Measurements from ENCODE around the gene NCS1.

Gene NCS1

DNA sequence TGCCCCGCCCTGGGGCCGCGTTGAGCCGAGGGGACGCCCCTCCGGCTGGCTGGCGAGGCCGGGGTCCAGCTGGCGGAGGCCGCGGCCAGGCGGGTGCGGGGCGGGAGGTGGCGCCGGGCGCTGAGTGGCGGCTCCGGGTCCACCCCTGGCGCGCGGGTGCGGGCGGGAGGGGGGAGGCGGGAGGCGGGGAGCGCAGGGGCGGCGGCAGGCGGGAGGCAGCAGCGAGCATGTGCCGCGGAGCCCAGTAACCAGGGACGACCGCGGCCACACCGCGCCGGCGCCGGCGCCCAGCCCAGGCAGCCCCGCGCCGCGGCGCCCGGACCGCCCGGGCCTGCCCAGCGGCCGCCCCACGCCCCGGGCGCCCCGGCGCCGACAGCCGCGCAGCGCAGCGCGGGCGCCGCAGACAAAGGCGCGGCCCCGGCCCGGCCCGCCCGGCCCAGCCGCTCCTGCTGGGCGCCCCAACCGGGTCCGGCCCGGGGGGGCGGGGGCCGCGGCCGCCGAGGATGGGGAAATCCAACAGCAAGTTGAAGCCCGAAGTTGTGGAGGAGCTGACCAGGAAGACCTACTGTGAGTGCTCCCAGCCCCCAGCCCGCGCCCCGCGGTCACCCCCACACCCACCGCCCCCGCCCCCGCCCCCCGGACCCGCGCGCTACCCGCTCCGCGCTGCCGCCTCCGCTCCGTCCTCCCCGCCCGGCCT, at the start of gene NCS1:
TSS of gene NCS1 (plus strand) at position 244 of the 697 bp plus-strand sequence. CDS start at position 504, 260 bp downstream.
- peak; percentile 13 for DNase-seq

DNA sequence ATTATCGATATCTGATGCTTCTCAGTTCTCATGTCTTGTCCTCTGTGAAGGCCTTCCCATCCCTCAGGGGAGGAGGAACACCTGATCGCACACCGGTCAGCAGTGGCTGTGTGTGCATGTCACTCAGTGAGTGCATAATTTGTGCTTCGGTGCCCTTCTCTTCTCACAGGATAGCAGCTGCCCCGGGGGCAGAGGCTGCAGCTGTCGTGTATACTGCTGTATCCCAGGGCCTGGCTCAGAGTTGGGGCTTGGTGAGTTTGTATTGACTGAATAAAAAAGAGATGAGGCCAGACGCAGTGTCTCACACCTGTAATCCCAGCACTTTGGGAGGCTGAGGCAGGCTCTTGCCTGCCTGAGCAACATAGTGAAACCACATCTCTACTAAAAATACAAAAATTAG, 49.7 kb upstream of the NCS1 start:
- DNase-seq, result no peak

DNA sequence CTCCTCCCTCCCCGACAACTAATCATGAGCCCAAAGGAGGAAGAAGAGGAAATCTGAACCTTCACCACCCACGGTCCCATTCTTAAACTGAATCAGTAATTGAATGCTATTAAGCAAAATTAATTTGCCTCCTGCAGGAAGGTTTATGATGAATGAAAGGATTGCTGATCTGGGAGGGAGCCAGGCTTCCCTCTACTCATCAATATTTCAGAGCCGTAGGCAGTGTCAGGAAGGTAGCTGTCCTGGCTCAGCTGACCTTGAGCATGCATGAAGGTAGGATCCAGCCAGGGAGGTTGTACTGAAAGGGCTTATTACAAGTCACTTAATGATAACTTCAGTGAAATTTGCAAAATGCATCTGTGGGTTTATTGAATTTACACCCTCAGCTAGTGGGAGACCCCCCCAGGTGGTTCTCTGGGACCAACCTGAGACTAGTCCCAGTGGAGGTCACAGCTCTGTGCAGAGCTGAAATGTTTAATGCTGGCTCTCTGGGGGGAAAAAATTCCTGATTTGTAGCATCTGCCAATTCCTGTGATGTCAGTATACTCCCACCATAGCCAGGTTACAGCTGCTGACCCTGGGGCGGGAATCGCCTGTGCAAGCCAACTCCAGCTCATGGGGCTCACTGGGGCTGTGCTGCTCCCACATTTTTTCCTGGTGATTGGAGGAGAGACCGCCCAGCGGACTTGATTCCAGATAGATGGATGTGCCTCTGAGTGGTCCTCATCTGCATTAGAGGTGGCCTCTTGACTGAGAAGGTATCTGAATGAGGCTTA, 47.9 kb upstream of the NCS1 start:
- no peak for DNase-seq

DNA sequence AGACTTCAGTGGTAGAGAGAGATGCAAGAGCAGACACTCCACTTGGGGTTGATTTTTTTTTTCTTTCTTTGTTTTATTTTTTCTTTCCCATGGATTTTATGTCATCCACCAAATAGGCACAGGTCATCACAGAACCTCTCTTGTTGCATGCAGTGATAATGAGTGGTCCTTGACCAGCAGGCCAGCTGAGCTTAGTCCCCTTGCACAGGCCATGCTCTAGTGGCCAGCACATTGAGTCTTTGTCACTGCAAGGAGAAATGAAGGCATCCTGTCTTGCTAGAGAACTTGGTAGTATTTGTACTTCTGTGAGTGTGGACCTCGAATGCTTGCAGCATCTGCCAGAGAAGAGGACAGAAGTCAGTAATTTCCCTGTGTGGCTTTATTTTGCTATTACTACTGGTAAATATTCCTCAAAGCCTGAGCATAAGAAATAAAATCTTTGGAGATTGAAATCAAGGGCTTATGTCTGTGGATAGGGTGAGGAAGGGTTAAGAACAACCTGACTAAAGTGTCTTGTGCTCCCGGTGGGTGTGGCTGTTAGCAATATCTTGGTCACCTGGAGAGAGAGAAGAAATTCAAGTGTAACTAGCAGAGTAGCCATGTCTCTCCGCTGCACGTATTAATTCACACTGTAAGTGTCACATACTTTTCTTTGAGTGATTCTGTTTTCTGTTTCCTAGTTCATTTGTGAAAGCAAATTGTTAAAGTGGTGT, 45.3 kb upstream of the NCS1 start:
- no peak for DNase-seq

DNA sequence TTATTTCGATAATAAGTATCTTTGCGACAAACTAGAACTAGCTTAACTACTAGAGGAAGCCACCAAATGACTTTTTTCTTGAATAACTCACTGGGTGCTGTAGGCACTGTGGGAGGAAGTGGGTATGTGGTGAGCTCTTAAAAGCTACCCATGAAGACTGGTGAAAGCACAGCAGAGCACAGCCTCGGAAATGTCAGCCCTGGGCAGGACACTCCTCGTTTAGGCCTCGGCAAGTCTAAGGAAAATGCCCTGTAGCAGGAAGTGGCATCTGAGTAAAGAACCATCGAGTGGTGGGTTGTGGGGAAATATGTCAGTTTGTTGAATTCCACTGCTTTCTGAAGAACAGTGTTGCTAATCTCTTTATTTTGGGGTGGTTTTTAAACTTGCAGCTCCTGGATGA, 44.0 kb upstream of the NCS1 start:
- peak; percentile 62 for DNase-seq

DNA sequence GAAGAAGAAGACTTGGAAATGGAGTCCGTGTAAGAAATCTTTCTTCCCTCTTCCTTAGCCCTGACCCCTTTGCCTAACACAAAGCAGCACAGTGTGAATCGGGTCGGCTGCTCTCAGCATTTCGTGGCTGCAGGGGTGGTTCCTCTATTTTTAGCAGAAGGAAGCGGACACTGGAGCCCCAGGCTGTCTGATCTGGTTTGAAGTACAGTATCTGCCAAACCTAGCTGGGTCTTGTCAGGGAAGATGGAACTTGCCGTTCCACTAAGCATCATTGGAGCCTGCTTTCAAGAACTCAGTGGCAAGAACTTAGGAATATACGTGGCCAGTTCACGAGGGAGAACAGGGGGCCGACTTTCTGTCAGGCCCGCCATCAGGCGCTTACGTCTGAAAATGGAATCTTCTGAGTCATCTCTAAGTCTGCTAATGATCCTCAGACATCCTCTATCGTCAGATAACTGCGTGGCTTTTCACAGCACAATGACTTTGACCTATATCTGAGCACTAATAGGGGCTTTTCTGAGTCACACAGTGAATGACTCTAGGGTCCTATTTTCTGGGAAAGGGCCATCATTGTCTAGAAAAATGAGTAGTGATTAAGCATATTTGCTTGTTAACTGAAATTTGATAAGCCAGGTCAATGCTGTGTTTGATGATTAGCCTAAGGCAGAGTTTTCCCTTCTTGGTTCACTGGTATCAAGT, 43.3 kb upstream of the NCS1 start:
- peak; percentile 50 for DNase-seq

DNA sequence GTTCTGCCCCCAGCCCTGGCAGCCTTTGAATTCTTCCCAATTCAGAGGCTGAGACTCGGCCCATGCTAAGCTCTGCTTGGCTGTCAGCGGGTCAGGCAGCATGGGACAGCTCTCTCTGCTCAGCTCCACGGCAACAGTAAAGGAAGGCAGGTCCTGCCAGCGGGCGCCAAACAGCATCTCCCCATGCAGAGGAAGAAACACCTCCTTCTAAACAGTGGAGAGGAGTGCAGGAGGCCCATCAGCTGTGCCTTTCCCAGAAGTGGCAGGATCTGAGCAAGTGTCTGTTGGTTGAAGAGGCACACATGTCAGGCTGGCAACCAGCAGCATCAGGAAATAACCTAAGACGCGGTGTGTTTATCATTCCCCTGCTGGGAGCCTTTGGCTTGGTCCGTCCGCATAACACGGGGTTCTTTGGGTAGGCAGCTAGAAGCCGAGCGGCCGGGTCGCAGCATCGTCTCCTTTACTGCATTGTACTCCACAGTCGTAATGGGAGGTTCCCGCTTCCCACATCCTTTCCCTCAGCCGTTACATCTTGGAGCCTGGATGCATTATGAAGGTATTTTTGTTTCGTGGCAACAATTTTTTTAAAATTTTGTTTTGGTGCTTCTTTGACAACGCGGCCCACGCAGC, 42.7 kb upstream of the NCS1 start:
- peak; percentile 24 for DNase-seq

DNA sequence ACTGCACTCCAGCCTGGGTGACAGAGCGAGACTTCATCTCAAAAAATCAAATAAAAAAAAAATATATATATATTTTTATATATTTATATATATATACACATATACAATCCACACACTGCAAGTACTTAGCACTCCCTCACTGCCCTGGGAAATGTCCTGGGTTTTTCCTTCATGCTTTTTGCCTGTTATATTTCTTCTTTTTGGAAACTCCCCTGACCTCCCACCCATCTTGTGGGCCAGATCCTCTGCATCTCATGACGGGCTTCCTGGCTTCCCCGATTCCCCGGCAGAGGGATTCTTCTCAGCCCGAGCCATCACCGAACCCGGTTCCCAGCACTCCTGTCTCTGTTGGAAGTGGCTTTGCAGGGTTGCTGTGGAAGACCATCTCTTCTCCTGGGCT, 39.5 kb upstream of the NCS1 start:
- no peak for DNase-seq

DNA sequence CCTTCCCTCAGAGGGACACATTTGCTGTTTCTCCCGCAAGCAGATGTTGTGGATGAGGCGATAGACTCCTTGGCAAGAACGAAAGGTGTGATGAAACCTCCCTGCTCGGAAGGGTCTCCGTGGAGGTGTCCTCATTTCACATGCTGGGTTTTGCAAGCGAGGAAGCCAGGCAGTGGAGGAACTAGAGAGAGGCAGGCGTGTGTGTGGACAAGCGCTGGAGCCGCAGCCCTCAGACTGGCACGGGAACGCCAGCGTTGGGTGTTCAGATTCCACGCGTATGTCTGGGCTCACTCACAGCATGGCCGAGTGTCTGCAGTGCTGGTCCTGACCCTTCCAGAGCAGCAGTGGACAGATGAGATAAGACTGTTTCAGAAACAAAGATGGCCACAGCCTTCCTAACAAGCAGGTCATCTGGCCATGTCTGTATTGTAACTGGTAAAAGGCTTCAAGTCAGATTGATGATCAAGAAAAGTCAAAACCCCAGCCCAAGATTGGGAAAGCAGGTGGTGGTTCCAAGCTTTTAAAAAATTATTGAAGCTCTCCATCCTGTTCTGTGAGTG, 35.0 kb upstream of the NCS1 start:
- DNase-seq, result no peak

DNA sequence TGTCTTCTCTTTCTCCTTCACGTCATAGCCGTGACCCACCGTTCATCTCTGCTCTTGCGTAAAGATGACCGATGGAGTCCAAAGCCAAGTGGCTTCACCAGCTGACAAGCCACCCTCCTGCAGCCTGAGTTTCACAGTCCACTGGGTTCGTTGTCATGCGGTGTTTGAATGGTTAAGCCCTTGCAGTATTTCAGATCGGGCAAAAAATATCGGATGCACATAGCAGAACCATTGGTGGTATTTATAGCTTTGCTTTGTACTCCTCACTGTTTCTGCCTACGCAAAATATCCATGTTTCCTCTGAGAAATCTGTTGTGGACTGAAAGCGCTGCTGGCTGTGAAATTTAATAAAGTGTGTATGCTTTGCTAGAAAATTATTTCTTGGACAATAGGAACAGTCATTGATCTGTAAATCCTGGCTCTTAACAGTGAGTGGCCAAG, 34.5 kb upstream of the NCS1 start:
- no peak for DNase-seq

DNA sequence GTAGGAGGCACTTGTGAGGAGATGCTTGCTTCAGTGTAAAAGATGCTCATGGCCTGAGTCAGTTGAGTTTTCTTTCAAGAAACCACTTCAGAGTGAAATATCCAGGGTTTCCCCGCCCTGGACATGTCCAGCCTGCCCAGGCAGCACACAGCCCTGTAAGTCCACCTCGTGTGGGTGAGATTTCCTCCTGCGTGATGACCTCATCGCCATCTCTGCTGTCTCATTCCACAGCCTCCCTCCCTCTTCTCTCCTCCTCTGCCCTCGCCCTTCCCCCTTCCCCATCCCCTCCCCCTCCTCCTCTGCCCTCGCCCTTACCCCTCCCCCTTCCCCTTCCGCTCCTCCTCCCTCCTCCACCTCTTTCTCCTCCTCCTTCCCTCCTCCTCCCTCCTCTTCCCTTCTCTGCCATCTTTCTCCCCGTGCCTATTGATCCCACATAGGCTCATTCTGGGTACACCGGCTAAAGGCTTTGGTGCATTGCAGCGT, 34.0 kb upstream of the NCS1 start:
- no peak for DNase-seq

DNA sequence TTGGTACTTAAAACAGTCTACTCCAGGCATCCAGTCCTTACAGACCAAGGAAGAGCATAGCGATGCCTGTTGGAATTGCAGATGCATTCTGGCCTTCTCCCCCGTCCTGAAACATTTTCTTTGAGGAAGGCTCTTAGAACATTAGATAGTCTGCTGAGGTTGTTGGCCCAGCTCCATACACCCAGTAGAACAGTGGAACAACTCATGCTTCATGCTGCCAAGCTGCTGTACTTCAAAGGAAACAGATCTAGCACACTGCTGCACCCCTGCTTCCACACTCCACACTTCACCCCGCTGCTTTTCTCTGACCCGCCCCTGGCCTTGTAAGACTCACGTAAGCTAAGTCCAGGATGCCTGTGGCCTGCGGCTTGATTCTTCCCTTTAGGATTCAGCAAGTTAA, 33.4 kb upstream of the NCS1 start:
- DNase-seq, result no peak

DNA sequence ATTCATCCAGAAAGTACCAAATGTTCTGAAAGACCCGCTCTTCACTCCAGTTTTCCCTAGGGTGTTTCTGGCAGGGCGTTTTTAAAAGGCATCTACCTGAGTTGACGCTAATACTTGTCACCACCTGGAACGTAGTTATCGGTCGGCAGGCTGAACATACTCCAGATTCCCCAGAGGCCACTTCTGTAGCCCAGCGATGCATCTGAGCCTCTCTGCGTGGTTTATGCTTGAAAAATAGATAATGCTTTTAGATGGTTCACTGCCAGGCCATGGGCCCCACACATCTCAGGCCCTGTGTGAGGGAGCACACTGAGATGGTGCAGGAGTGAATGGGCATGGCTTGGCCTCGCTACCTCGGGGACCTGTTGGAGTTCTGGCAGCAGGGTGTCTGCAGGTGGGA, 33.0 kb upstream of the NCS1 start:
- no peak for DNase-seq

DNA sequence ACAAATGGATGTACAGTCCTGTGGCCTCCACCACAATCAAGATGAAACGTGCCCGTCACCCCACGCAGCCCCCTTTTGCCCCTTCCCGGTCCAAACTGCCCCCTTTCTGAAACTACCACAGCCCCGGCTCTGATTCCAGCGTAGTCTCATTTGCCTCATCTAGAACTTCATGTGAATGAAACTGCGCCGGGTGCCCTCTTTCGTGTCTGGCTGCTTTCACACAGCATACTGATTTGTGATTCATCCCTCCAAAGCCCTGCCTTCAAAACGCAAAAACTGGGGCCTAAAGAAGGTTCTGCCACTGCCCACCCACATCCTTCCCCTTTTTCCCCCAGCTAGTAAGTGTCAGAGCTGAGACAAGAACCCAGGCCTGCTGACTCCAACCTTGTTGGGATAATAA, 31.5 kb upstream of the NCS1 start:
- DNase-seq, result no peak

DNA sequence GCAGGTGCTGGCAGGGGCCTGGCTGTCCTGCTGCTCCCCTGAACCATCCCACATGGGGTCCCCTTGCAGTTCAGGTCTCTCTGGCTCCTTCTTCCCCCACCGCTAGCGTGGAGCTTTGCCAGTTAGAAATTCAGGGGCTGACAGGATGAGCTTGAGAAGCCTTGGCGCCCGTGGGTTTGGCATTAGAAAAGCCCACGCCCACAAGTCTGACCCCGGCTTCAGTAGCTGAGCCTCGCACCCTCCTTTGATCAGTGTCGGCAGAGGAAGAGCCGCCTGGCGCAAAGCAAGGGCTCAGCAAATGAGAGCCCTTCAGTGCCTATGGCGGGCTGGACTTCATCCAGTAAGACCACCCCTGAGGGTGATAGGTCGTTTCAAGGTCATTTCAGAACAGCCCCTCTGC, 30.1 kb upstream of the NCS1 start:
- DNase-seq, result no peak

DNA sequence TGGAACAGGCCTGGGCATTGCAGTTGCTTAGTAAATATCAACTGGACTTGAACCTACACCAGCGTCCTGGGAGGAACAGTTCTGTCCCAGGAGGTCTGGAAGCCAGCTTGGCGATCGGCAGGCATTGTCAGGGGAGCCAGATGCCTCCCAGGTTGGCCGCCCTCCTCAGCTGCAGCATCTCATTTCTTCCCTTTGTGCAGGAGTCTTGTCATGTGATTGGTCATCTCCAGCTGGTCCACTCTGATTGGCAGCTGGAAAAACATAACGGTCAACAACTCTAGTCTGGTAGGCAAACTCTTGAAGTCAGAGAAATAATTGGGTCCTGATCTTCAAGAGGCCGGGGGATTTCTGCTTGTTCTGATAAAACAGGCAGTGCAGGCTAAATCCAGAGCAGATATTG, 29.6 kb upstream of the NCS1 start:
- DNase-seq, result no peak

DNA sequence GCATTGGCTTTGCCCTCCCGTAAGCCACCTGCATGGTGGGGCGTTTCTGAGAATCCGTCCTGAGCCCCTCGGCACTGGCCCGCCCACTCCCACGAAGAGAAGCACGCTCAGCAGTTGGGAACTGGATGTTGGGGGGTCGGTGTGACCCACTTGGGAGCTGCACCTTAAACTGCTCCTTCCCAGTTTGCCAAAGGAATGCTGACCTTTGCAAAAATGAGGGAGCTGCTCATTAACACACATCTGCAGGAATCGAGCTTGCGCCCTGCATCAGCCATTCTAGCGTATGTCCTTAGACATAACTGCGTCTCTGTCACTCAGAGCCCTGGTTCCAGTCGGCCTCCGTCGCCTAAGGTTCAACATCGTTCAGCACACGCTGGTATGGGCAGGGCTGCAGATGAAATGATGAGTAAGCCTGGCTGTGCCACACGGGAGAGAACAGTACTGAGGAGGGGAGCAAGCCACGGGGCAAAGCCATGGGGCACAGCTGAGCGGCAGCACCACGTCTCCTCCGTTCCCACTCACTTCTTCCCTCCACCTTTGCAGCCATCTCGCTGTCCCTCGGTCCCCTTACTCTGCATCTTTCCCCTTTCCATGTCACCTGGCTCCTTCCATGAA, 28.8 kb upstream of the NCS1 start:
- DNase-seq, result no peak

DNA sequence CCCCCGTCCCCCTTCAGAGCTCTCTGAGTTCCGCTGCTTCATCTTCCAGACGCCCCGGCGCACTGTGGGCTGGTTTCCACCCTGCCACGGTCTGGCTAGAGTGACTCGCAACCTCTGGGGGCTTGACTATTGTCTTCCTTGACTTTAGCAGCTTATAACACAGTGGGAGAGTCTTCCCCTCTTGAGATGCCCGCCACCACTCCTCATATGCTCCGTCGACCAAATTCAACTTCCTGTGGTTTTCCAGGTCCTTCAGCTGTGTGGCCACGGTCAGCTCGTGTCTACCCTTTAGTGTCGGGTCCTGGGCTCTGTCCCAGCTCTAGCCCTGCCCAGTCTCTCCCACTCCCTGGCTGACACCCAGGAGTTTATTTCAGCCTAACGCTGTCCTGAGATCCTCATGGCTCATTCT, 28.2 kb upstream of the NCS1 start:
- DNase-seq, result no peak

DNA sequence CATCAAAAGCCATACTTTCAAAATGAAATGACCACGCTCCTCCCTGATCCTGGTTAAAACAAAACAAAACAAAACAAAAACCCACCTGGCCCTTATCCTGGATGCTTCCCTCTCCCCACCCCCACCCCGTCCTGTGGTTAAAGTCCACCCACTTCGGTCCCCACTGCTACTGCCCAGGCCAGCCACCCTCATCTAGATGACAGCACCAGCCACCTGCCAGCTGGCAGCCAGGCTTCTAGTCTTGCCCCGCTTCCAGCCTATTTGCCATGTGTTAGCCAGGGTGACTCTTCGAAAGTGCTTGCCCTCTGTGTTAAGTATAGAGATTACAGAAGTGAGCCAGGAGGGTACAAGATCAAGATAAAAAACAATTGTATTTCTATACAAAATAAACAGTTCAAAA, 27.5 kb upstream of the NCS1 start:
- DNase-seq, result no peak

DNA sequence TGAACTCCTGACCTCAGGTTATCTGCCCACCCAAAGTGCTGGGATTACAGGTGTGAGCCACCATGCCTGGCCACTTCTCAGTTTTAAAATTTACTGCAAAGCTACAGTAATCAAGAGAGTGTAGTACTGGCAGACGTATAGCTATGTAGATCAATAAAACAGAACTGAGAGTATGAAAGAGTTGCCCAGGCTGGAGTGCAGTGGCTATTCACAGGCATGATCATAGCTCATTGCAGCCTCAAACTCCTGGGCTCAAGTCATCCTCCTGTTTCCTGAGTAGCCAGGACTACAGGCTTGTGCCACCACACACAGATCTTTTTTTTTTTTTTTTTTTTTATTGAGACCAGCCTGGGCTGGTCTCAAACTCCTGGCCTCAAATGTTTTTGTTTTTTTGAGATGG, 26.5 kb upstream of the NCS1 start:
- DNase-seq, result no peak

DNA sequence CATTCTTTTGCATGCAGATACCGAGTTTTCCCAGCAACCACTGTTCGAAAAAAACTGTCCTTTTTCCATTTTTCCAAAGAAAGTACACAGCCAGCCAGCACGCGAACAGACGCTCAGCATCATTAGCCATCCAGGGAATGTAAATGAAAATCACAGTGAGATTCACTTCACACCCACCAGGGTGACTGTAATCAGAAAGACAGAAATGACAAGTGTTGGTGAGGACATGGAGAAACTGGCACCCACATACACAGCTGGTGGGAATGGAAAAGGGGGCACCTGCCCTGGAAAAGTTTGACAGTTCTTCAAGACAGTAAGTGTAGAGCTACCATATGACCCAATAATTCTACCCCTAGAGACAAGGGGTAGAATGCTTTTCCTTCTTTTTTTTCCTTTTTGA, 25.0 kb upstream of the NCS1 start:
- DNase-seq, result no peak

DNA sequence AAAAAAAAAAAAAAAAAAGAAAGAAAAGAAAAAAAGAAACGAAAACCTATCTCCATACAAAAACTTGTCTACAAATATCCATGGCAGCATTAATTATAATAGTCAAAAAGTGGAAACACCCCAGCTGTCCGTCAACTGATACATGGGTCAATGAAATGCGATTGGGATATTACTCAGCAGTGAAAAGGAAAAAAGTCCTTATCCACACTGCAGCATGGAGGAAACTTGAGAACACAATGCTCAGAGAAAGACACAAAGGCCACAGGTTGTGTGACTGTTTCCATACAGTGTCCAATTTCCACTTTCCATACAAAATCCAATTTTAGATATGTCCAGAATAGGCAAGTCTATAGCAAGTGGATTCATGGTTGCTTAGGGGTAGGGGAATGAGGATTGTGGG, 24.3 kb upstream of the NCS1 start:
- no peak for DNase-seq
